HG03095 (cell line): ENCODE results near the gene ARFRP1.

Experiments used
- ATAC-seq: cut with Tn5 transposase; IDR thresholded peaks from one replicate; pipeline ENCODE4 v1.9.1; 2021; ENCODE audit warnings: moderate library complexity; ENCODE audit not compliant: unreplicated experiment

Gene ARFRP1

DNA sequence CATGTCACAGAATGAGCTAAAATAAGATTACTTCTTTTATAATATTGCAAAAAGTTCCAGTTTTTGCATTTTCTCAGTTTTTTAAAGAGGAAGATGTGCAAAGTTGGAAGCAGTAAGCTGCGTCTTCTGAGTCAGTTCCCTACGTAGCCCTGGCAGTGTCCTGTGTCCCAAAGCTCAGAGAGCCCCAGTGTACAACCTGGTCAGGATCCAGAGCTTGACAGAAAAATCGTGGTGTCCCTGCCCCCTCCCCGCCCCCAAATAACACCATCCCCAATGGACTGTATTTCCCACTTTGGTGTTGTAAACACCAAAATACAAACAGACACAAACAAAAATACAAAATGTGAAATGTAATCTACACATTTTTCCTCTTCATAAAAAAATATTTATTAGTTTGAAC lies 36.4 kb upstream of the ARFRP1 start:
- ATAC-seq = no peak

DNA sequence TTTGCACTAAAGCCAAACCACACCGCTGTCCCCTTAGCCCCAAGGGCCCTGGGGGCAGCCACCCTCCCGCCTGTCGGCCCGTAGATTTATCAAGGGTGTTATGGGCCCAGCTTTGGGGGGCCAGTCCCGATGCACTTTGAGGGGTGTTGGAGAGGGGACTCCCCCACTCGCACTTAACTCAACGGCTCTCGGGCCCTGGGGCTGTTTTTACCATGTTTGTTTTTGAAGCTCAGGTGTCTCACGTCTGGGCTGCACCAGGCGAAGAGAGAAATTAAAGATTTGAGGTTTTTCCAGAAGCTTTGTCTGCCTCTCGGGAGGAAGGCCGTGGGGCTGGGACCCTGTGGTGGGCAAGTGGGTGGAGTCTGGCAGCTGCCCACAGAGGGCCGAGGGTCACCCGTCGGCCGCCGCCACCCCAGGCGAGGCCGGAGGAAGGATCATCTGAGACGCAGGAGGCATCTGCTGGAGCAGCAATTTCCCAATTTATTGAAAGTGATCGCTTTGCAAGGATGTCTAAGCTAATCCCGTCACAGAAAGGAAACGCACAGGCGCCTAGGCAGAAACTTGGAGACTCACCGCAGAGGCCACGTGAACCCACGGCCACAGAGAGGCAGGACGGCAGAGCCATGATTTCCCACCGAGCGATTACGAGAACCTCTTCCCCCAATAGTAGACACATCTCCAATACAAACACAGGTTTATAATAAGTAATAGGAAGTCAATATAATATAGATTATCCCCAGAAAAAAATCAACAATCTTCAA lies 35.6 kb upstream of the ARFRP1 start:
- no peak for ATAC-seq

DNA sequence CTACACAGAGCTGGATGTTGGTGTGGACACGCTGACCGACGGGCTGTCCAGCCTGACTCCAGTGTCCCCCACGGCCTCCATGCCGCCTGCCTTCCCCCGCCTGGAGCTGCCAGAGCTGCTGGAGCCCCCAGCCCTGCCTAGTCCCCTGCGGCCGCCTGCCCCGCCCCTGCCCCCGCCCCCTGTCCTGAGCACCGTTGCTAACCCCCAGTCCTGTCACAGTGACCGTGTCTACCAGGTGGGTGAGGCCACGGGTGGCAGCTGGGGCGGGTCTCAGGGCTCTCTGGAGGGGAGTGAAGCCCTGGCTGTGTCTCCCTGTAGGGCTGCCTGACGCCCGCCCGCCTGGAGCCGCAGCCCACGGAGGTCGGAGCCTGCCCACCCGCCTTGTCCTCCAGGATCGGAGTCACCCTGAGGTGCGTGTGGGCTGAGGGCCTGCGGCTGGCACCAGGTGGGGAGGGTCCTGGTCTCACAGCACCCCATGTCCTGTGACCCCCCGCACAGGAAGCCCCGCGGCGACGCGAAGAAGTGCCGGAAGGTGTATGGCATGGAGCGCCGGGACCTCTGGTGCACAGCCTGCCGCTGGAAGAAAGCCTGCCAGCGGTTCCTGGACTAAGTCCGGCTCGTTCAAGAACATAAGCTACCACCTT lies 34.7 kb upstream of the ARFRP1 start:
- no peak for ATAC-seq

DNA sequence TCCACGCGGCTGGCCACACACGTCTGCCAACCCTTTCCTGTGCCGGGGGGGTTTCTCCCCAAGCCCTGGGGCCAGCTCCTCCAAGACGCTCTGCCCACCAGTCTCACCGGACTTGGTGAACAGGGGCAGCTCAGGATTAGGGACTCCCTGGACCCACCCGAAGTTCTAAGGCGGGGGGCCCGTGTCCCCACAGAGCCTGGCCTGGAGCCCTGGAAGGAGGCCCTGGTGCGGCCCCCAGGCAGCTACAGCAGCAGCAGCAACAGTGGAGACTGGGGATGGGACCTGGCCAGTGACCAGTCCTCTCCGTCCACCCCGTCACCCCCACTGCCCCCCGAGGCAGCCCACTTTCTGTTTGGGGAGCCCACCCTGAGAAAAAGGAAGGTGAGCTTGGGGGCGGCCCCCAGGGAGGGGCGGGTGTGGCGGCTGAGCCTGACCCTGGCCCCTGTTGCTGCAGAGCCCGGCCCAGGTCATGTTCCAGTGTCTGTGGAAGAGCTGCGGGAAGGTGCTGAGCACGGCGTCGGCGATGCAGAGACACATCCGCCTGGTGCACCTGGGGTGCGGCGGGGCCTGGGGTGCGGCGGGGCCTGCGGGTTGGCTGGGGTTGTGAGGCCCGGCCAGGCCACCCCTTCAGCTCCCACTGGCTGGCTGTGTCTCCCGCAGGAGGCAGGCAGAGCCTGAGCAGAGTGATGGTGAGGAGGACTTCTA lies 34.1 kb upstream of the ARFRP1 start:
- no peak for ATAC-seq

DNA sequence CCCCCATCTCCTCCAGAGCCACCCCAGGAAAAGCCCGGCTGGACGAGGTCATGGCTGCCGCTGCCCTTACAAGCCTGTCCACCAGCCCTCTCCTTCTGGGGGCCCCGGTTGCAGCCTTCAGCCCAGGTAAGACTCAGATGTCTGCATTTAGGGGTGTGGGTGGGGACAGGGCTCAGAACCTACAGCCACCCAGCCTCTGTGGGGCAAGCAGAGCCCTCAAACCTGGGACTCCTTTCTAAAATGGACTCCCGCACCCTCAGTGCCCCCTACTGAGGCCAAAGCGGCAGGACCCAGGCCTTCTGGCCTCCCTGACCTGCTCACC lies 33.5 kb upstream of the ARFRP1 start:
- ATAC-seq = no peak

DNA sequence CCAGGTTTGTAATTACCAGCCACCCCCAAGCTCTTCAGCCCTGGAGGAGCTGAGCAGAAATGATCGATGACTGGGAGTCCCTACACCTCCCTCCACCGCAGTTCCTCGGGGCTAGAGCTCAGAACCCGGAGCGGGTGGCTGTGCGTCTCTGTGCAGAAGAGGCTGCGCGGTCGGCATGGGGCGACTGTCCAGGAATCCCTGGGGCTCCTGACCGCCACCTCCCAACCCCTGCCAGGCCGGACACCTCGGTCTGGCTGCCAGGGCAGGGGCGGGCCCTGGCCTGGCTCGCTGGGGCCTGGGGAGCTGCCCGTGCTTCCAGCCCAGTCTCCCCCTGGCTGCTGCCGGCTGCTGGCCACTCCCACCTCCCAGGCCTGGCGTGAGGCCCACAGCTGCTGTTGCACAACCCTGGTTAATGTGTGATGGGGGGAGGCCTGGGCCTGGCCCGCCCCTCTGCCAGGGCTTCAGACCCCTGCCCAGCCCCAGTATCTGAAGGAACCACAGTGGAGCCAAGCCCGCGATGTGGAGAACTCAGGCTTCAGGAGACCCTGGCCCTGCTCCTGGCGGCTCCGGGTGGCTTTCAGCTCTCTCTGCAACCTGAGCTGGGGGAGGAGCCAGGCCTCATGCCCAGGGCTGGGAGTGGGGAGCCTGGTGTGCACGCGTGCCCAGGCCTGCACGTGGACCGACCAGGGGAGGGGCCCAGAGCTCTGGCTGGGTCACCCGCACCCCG lies 33.0 kb upstream of the ARFRP1 start:
- ATAC-seq = no peak

DNA sequence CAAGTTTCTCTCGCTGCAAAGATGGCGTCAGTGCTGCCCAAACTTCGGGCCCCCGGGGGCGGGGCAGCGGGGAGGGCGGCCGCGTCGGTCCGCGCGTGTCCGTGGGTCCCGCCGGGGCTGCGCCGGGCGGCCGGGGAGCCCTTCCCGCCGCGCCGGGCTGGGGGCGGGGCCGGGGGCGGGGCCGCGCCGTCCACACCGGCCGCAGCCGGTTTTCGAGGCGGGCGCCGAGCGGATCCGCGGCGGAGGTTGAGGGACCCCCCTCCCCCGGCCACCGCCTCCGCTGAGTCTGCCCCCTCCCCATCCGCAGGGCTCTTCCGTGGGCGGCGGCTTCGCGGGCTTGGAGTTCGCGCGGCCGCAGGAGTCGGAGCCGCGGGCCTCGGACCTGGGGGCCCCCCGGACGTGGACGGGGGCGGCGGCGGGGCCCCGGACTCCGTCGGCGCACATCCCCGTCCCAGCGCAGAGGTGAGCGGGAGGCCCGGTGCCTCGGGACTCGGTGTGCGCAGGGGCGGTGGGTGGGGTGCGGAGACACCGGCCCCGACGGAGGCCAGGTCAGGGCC lies 32.4 kb upstream of the ARFRP1 start:
- no peak for ATAC-seq

DNA sequence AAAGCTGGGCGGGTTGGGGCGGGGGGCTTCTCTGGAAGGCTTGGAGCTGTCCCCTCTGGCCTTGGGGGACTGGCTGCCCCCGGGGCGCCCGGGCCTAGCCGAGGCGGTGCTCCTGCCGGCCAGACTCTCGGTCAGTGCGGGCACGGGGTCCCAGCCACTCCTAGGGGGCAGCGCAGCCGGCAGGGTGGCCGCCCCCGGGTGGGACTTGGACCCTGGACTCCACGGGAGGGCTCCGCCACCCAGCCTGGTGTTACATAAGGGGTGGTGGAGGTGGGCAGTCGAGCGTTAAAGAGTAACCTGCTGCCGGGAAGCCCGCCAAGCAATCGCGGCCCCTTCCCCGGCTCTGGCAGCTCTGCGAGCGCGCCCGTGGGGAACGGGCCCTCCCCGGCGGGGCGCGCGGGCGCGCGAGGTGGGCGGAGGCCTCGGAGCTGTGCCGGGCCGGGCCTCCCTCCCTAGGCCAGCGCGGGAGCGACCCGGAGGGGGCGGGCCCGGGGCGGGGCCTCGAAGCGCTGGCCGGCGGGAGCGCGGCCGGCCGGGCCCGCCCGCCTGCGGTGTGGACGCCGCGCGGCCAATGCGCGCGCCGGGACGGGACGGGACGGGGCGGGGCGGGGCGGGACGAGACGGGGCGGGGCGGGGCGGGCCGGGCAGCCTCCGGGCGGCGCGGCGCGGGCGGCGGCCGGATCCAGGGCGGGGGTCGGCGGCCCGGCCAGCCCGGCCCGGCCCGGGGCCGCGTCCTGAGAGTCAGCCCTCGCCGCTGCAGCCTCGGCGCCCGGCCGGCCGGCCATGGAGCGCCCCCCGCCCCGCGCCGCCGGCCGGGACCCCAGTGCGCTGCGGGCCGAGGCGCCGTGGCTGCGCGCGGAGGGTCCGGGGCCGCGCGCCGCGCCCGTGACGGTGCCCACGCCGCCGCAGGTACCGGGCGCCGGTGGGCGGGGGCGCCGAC lies 31.6 kb upstream of the ARFRP1 start, which contains the start of gene SLC2A4RG:
Gene SLC2A4RG (plus strand): TSS at position 647 of the 940 bp plus-strand sequence. CDS start 137 bp downstream, at position 784.
- ATAC-seq = peak; percentile 39

DNA sequence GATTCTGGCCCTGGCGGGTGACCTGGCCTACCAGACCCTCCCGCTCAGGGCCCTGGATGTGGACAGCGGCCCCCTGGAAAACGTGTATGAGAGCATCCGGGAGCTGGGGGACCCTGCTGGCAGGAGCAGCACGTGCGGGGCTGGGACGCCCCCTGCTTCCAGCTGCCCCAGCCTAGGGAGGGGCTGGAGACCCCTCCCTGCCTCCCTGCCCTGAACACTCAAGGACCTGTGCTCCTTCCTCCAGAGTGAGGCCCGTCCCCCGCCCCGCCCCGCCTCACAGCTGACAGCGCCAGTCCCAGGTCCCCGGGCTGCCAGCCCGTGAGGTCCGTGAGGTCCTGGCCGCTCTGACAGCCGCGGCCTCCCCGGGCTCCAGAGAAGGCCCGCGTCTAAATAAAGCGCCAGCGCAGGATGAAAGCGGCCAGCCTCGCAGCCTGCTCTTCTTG lies 30.9 kb upstream of the ARFRP1 start:
- no peak for ATAC-seq

DNA sequence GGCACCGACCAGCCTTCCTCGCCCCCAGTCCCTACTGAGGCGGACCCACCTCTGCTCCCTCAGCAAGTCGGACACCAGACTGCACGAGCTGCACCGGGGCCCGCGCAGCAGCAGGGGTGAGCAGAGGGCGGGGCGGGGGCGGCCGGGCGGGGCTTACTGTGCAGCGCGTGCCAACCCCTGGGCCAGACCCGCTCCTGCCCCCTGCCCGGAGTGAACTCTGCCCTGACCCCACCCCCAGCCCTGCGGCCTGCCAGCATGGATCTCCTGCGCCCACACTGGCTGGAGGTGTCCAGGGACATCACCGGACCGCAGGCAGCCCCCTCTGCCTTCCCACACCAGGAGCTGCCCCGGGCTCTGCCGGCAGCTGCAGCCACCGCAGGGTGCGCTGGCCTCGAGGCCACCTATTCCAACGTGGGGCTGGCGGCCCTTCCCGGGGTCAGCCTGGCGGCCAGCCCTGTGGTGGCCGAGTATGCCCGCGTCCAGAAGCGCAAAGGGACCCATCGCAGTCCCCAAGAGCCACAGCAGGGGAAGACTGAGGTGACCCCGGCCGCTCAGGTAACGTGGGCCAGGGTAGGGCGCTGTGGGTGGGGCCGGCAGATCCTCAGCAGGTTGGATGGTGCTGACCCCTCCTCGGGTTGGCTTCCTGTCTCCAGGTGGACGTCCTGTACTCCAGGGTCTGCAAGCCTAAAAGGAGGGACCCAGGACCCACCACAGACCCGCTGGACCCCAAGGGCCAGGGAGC lies 30.3 kb upstream of the ARFRP1 start:
- ATAC-seq = no peak

DNA sequence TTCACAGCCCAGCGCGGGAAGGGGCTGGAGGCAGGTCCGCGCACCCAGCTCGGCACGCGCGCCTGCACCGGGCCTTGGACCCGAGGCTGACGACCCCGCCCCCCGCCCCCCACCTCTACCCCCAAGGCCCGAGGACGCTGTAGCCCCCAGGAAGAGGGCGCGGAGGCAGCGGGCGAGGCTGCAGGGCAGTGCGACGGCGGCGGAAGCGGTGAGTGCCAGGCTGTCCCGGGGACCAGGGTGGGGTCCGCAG lies 29.8 kb upstream of the ARFRP1 start:
- ATAC-seq = no peak

DNA sequence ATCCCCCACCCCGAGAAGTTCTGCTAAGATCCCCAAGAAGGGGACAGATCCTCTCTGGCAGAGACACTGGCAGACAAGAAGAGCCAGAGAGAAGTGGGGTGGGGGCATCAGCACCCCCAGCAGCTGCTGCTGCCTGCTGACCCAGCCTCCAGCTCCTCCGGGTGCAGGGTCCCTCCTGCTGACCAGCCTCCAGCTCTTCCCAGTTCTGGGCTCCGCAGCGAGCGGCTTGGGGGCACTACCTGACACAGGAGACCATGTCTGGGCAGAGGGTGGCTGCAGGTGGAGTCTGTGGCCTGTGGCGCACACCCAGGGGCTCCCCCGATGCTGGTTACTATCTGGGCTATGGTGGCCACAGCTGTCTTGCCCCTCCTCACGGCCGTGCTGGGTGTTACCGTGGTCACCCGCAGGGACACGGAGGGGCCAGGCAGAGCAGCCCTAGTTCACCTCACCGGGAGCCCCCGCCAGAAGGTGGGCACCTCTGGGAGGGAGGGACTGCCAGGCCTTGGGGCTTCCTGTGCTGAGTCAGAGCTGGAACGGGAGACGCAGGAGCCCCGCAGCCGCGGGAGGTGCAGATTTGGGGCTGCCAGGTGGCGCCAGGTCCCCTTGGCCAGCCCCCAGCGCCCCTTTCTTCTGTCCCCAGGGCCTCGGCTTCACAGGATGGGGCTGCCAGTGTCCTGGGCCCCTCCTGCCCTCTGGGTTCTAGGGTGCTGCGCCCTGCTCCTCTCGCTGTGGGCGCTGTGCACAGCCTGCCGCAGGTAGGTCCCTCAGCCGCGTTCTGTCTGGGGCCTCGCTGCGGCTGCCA lies 29.3 kb upstream of the ARFRP1 start:
- no peak for ATAC-seq

DNA sequence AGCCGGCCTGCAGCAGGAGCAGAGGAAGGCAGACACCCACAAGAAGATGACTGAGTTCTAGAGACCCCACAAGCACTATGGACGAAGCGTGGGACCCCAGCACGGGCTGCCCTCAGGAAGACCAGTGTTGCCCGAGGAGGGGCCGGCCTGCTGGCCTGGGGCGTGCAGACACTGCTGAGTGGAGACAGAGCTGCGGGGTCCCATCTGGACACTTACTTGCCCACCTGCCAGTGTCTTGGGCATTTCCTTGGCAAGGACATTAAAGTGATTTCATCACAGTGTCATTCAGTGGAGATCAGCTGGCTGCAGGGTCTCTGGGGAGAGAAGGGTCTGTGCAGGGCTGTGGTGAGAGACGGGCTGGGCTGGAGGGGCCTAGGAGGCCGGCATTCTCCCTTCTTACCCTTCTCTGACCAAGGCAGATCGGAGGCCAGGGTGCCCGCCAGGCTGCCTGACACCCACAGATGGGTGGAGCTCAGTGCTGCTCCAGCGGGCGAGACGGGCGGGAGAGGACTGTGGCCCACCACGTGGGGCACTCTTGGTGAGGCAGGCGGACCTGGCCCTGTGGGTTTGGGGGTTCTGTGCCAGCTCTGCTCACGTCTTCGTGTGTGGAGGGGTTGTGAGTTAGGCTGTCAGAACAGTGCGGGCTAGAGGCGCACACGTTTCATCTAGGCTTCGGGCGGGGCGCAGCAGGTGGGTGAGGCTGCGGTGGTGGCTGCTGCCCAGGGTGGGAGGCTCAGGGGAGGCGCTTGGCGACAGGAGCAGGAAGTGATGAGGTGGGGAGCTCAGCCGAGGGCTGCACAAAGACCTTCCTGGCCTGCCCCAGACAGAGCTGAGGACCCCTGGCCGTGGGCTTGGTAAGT lies 28.3 kb upstream of the ARFRP1 start, which contains the start of gene LIME1:
Gene LIME1 (plus strand): TSS at position 806 of the 860 bp plus-strand sequence. CDS start 886 bp downstream, outside the sequence.
- ATAC-seq = no peak

DNA sequence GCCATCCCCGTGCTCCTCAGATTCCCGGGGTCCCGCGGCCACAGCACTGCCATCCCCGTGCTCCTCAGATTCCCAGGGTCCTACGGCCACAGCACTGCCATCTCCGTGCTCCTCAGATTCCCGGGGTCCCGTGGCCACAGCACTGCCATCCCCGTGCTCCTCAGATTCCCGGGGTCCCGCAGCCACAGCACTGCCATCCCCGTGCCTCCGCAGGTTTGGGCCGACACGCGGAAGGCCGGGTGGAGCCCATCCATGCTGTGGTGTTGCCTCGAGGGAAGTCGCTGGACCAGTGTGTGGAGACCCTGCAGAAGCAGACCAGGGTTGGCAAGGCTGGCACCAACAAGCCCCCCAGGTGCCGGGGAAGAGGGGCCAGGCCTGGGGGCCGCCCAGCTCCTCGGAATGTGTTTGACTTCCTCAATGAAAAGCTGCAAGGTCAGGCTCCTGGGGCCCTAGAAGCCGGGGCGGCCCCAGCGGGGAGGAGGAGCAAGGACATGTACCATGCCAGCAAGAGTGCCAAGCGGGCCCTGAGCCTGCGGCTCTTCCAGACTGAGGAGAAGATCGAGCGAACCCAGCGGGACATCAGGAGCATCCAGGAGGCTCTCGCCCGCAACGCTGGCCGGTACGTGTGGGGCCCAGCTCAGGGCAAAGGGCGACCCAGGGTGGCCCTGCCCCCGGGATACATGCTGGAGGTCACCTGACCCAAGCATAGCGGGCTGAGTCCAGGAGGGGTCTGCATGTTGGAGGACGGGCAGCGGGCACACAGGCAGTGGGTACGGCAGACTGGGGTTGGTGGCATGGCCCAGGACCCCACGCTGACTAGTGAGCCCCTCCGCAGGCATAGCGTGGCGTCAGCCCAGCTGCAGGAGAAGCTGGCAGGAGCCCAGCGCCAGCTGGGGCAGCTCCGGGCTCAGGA lies 27.4 kb upstream of the ARFRP1 start:
- no peak for ATAC-seq

DNA sequence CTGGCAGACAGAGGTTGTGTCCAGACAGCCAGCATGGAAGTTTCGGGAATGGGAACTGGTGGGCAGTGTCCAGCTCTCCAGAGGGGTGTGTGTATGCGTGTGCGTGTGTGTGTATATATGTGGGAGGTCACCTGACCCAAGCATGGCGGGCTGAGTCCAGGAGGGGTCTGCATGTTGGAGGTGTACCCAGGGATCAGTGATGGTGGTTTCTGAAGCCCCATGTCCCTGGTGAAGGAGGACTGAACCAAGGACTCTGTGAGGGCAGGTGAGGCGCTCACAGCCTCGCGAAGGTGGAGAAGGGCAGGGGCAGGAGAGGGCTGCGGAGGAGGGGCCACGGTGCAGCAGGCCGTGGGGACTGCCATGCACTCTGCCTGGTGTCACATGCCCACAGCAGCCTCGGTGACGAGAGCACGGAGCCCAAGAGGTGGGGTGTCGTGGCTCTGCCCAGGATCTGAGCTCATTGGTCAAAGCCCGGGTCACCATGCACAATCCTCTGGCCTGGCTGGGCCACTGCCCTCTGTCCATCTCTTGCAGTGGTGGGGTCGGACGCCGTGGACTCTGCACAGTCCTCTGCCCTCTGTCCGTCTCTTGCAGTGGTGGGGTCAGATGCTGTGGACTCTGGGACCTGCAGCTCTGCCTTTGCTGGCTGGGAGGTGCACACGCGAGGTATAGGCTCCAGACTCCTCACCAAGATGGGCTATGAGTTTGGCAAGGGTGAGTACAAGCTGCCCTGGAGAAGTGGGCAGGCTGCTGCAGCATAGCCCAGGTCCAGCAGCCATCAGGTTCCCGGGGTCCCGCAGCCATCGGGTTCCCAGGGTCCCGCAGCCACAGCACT lies 26.6 kb upstream of the ARFRP1 start:
- ATAC-seq = no peak

DNA sequence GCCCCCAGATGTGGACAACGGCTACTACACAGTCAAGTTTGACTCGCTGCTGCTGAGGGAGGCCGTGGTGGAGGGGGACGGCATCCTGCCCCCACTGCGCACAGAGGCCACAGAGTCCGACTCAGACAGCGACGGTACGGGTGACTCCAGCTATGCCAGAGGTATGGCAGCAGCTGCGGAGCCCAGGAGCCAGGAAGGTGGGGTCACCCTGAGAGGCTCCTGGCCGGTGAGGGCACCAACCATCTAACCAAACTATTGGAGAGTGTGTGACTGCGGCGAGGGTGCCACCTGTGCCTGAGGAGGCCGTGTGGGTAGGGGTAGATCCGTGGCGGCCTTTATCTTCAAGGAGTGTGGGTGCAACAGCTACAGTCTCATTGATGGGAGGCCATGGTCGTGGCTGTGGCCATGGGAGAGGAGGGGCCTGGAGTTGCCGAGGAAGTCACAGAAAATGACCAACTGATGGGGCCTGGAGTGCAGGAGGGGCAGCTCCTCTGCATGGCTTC lies 25.9 kb upstream of the ARFRP1 start:
- ATAC-seq = no peak
